NCI-H345 (cell line): Measurements from ENCODE around the gene EFNA2.

ENCODE experiments used
- DNase-seq: peaks from one replicate; lab custom pipeline; 2025; lab: John Stamatoyannopoulos, UW

EFNA2 gene

DNA sequence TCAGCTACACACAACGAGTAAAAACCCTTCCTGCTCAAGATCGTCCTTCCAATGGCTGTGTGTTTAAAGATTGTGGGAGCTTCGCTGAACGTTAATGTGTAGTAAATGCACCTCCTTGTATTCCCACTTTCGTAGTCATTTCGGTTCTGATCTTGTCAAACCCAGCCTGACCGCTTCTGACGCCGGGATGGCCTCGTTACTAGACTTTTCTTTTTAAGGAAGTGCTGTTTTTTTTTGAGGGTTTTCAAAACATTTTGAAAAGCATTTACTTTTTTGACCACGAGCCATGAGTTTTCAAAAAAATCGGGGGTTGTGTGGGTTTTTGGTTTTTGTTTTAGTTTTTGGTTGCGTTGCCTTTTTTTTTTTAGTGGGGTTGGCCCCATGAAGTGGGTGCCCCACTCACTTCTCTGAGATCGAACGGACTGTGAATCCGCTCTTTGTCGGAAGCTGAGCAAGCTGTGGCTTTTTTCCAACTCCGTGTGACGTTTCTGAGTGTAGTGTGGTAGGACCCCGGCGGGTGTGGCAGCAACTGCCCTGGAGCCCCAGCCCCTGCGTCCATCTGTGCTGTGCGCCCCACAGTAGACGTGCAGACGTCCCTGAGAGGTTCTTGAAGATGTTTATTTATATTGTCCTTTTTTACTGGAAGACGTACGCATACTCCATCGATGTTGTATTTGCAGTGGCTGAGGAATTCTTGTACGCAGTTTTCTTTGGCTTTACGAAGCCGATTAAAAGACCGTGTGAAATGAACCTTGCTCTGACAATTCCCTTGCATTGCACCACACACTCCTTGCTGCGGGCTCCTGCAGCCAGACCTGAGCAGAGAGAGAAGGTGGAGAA, 13.0 kb upstream of the EFNA2 start:
- no peak for DNase-seq

DNA sequence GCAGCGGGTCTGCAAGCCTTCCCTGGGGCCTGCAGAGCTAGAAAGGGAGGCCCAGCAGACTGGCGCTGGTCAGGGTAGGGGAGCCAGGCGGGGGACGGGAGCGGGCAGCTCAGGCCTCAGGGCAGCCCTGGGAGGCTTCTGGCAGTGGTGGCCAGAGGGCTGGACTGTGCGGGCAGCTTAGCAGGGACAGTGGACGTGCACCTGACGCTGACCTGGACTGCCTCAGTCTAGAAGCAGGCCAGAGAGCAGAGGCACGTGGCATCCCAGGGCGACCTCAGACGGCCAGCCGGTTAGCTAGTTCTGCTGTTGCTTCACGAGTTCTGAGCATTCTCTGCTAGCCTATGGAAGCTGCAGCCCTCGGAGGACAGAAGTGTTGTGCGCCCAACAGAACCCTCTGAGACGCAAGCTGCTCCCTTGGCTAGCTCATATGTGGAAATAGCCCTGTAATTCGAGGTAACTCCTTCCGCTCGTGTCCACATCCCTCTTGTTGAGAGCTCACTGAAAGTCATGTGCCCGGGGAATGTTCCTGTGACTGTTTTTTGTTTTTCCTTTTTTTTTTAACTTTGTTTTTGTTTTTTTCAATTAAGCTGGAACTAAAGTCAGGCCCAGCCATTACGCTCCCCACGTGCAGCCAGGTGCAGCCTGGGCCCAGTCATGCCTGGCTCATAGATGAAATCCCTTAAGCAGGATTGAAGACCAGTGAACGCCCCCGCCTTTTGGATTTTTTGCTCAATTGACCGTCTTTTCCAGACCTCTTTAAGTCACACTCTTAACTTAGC, 12.2 kb upstream of the EFNA2 start:
- no peak for DNase-seq

- DNase-seq: no peak
These were observed 11.4 kb upstream of the EFNA2 start for GRCh38 chr19:1274081-1274851.

DNA sequence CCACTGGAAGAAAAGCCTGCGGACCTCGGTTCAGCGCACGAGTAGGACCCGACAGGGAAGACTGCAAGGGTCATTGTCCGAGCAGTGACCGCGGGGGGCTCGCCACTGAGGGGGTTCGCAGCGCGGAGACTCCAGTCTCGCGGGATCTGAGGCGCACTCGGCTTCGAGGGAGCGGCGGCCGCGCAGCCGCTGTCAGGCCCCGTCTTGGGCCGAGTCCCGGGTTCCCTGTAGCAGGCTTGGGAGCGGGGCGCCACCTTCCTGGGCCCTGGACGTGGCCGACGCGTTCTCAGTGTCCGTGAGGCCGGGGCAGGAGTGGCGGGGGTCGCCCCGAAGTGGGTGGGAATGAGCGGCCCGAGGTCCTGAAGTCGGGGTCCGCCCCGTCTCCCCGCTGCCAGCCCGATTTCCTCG, 10.8 kb upstream of the EFNA2 start:
- DNase-seq: no peak

- DNase-seq: peak; percentile 98
These were observed 10.3 kb upstream of the EFNA2 start, which contains the start of gene FAM174C for GRCh38 chr19:1275260-1275975. TSS of gene FAM174C (plus strand) at chr19:1275530. CDS start at chr19:1275550, 20 bp downstream.

DNA sequence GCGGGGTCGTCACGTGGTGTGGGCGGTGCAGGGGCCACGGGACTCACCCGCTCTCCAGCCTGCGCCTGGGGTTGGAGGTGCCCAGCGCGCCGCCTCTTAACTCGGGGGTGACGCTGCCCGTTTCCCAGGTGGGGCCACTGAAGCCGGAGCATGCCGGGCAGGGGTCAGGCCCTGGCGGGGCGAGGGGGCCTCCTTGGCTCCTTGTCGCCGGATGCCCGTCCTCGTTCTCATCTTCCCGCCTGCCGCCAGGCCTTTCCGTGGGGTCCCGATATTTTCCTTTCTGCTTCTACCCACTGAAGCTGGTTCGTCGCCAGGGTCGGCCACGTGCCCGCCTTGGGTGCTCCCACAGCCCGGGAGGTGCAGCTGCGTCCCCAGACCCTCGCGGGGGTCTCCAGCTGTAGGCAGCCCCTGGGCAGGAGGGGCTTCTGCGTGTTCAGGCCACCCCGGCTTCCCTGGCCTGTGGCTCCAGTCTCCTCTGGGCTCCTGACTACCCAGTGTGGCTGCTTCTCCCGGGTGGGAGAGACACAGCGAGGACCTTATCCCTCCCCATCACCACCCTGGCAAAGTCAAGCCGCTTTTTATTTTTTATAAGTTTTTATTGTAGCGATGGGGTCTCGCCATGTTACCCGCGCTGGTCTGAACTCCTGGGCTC, 9.6 kb upstream of the EFNA2 start:
- no peak for DNase-seq

GRCh38 chr19:1276628-1277022, 9.0 kb upstream of the EFNA2 start:
- DNase-seq: no peak

DNA sequence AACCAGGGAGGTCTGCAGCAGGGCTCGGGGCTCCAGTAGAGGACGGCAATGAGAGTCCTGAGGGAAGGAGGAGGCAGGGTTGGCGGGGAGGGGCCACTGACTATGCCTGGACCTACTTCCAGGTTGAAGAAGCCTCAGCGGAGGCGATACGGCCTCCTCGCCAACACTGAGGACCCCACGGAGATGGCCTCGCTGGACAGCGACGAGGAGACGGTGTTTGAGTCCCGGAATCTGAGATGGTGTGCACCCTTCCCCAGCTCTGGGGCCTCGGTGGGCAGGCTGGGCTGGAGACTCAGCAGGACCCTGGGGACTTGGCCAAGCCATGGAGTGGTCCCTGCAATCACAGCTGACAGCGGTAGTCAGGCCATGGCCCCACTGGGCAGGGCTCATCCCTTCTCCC, 8.6 kb upstream of the EFNA2 start:
- DNase-seq: no peak

- no peak for DNase-seq
These were observed 7.6 kb upstream of the EFNA2 start for GRCh38 chr19:1278074-1278473.

GRCh38 chr19:1278713-1279660, 6.7 kb upstream of the EFNA2 start:
- no peak for DNase-seq

DNA sequence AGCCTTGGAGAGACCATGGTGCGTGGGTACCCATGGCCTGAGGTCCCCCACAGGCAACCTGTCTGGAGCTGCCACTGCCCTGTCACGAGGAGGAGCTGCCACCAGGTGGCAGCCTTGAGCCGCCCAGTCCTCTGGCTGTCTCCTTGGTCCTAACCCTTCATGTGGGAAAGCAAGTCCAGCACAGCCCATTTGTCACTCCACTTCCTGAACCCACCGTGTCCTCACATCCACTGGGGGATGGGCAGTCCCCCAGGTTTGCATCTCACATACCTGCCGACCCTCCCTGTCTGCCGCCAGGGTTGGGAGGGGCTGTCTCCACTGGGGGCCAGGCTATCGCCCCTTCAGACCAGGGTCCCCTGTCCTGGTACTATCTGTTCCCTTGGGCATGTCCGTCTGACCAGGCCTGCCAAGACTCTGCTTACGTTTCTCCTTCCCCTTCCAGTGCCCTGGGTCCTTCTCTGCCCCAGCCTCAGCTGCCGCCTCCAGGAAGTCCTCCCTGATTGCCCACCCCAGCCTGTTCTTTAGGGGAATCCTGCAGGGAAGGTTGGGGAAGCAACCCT, 5.8 kb upstream of the EFNA2 start:
- DNase-seq: peak; percentile 68

- DNase-seq: no peak
These were observed 4.8 kb upstream of the EFNA2 start for GRCh38 chr19:1280636-1281568.

DNA sequence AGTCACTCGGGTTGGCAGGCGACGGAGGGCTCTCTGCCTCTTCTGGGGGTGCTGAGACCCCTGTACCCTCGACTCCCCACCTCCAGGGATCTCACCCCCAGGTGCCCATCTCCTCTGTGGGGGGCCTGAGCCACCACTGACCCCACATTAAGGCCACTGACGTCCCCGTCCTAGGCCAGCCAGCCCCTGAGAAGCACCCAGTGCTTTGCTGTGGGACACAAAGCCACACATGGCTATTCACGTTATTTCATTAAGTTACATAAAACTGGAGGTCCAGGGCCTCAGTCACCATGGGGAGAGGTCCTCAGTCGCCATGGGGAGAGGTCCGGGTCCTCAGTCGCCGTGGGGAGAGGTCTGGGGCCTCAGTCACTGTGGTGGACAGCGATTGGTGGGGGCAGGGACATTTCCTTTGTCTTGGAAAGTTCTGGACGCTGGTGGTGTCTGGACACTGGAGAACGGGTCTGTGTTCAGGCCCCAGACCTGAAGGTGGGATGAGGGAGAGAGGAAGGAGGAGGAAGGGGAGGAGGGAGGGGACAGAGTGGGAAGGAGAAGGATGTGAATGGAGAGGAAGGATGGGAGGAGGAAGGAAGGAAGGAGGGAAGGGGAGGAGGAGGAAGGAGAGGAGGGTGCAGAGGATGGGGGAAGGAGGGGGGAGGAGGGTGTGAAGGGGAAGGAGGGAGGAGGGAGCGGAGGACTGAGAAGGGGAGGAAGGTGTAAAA, 3.9 kb upstream of the EFNA2 start:
- no peak for DNase-seq

- DNase-seq: no peak
These were observed 3.0 kb upstream of the EFNA2 start for GRCh38 chr19:1282588-1283206.

DNA sequence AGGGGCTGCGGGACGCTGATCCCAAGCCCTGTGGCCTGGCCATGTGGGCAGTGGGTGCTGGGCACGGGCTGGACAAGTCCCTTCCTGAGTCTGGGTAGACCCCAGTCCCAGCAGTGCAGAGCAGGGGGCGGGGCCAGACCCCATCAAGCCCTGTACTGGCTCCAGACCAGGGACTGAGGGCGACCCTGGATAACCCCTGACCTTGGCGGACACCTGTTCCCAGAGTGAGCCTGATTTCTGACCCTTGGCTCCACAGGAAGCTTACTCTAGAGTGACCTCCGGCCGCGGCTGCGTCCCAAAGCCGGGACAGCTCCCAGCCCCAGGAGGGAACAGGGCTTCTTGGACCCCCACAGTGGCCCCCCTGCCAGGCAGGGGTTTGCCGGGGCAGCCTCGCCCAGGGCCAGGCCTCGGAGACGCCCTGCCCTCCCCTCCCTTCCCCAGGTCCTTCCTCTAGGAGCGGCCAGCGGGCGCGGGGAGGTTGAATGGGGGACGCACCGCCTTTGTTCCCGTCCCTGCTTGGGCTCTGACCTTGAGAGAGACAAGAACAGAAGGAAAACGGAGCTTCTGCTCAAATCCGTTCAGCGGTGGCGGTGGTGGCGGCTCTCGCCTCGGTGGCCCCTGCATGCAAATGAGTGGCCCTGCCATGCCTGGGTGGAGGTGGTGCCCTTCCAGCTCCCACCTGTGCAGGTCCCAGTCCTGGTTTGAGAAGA, 2.3 kb upstream of the EFNA2 start:
- no peak for DNase-seq

- DNase-seq: no peak
These were observed 1.8 kb upstream of the EFNA2 start for GRCh38 chr19:1283917-1284292.
